GM23338 (cell line): ENCODE results near the gene PSPC1.

Experiments
- CTCF ChIP-seq, 2 experiments: fragments of 200-600 bp in 1 of 2; sonication (generic) in 1 of 2; conservative IDR thresholded peaks; 2 replicates each; pipeline versions ENCODE4 v1.5.1 to v1.6.1; 2016 to 2017; ENCODE audit warnings: antibody characterized with exemption in 2 of 2, low read depth in 2 of 2, mild to moderate bottlenecking in 2 of 2, moderate library complexity in 1 of 2
- EZH2 ChIP-seq: fragments of 200-600 bp; sonication (generic); IDR thresholded peaks from one replicate; pipeline ENCODE4 v1.8.0; 2017; ENCODE audit warnings: antibody characterized with exemption, mild to moderate bottlenecking, low read depth; ENCODE audit not compliant: unreplicated experiment
- EZH2phosphoT487 ChIP-seq: fragments of 200-600 bp; sonication (generic); IDR thresholded peaks from one replicate; pipeline ENCODE4 v1.8.1; 2018; ENCODE audit warnings: antibody characterized with exemption; ENCODE audit not compliant: unreplicated experiment
- JUNB ChIP-seq: IDR thresholded peaks from one replicate; pipeline ENCODE4 v1.6.1; 2016; ENCODE audit warnings: antibody characterized with exemption; ENCODE audit not compliant: unreplicated experiment
- POLR2AphosphoS5 ChIP-seq: IDR thresholded peaks from 2 replicates; pipeline ENCODE4 v1.6.1; 2016; ENCODE audit warnings: antibody characterized with exemption, low read depth
- STAT1 ChIP-seq: IDR thresholded peaks from one replicate; pipeline ENCODE4 v1.6.1; 2016; ENCODE audit warnings: antibody characterized with exemption; ENCODE audit not compliant: unreplicated experiment
- TF ChIP-seq, protein P1 (sequence below): IDR thresholded peaks from one replicate; pipeline ENCODE4 v1.6.1; 2018; ENCODE audit warnings: antibody characterized with exemption; ENCODE audit not compliant: unreplicated experiment

DNA sequence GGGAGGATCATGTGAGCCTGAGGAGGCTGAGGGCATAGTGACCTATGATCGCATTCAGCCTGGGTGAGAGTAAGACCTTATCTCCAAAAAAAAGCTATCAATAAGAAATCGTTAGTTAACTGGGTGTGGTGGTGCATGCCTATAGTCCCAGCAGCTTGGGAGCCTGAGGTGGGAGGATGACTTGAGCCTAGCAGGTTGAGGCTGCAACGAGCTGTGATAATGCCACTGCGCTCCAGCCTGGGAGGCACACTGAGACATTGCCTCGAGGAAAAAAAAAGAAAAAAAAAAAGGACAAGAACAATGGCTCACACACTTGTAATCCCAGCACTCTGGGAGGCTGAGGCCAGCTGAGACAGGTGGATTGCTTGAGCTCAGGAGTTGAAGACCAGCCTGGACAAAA, 16.2 kb downstream of the PSPC1 start:
- TF ChIP-seq, protein P1, sequence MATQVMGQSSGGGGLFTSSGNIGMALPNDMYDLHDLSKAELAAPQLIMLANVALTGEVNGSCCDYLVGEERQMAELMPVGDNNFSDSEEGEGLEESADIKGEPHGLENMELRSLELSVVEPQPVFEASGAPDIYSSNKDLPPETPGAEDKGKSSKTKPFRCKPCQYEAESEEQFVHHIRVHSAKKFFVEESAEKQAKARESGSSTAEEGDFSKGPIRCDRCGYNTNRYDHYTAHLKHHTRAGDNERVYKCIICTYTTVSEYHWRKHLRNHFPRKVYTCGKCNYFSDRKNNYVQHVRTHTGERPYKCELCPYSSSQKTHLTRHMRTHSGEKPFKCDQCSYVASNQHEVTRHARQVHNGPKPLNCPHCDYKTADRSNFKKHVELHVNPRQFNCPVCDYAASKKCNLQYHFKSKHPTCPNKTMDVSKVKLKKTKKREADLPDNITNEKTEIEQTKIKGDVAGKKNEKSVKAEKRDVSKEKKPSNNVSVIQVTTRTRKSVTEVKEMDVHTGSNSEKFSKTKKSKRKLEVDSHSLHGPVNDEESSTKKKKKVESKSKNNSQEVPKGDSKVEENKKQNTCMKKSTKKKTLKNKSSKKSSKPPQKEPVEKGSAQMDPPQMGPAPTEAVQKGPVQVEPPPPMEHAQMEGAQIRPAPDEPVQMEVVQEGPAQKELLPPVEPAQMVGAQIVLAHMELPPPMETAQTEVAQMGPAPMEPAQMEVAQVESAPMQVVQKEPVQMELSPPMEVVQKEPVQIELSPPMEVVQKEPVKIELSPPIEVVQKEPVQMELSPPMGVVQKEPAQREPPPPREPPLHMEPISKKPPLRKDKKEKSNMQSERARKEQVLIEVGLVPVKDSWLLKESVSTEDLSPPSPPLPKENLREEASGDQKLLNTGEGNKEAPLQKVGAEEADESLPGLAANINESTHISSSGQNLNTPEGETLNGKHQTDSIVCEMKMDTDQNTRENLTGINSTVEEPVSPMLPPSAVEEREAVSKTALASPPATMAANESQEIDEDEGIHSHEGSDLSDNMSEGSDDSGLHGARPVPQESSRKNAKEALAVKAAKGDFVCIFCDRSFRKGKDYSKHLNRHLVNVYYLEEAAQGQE: no peak
- TF ChIP-seq EZH2 (no peak), POLR2AphosphoS5 (no peak), CTCF (conservative IDR thresholded peaks at IDR 0.05; ENCODE audit: low read depth in 2 of 2) (no peak), JUNB (no peak), EZH2phosphoT487 (no peak), STAT1 (no peak)
